Measurements from ENCODE around the gene CBLC. TPM values are rescaled to one million over a fixed set of nuclear protein-coding genes. Genes with fewer than 3 reads are reported as not detected.

Gene CBLC
- total and polyA plus RNA-seq, 2 donors (not counting 1 experiment from before 2014, with no cell fraction given), result not detected

DNA sequence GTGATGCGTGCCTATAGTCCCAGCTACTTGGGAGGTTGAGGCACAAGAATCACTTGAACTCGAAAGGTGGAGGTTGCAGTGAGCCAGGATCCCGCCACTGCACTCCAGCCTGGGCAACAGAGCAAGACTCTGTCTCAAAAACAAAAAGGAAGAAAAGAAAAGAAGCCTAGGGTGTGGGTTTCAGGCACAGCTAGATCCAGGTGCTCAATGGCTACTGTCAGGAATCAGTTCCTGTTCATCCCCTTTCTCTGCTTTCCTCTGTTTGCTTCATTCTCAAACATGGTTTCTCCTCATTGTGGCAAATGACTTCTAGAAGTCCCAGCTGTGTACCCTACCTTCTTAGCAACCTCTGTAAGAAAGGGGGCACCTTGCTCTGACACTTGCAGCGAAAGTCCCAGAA, 5.9 kb downstream of the CBLC start:
- no peaks in the 10 kb centered on the region for H3K9me3 Mint-ChIP-seq (ENCODE audit: insufficient read depth)
- CTCF ChIA-PET, result interaction anchor here (0.6 to 5.6 kb wide), 15 partner anchors 10 to 555 kb away, joined by 3 to 32 read pairs (median 3); no protein-coding TSS in a partner anchor
- Histone ChIP-seq H3K36me3 (replicated peaks in 1 of 2; ENCODE audit: control extremely low read depth in 1 of 2, control insufficient read depth in 1 of 2, extremely low read depth in 1 of 2, insufficient read depth in 2 of 2, low read length in 1 of 2) (no peaks in the 10 kb centered on the region), H4K20me1 (ENCODE audit: control insufficient read depth, insufficient read depth, low read length, poor library complexity, severe bottlenecking) (no peaks in the 10 kb centered on the region), H3K27me3 (replicated peaks in 1 of 4; ENCODE audit: control extremely low read depth in 1 of 4, control insufficient read depth in 3 of 4, insufficient read depth in 4 of 4, low read length in 3 of 4) (peaks cover 0 to 7% (median 0%) of the 10 kb centered on the region in 4 experiments), H2AFZ (ENCODE audit: insufficient read depth, low read depth, low read length, poor library complexity, severe bottlenecking) (no peak overlapping the region), H3K27ac (ENCODE audit: low read length in 2 of 2) (no peak overlapping the region), H3K4me2 (replicated peaks; ENCODE audit: low read depth, low read length, poor library complexity, severe bottlenecking) (no peak overlapping the region), H3K79me2 (ENCODE audit: control insufficient read depth, insufficient read depth, low read length) (no peaks in the 10 kb centered on the region), H3K9me3 (ENCODE audit: control extremely low read depth in 1 of 3, control insufficient read depth in 2 of 3, insufficient read depth in 1 of 3, low read length in 2 of 3) (no peaks in the 10 kb centered on the region), H3K9ac (ENCODE audit: low read length) (no peak overlapping the region), H3K4me3 (ENCODE audit: control extremely low read depth in 1 of 5, extremely low read depth in 1 of 5, insufficient read depth in 1 of 5, low read depth in 2 of 5, low read length in 4 of 5) (no peak overlapping the region), H3K4me1 (ENCODE audit: control insufficient read depth in 2 of 2, insufficient read depth in 2 of 2, low read length in 2 of 2) (peaks cover 0 to 6% of the 10 kb centered on the region in 2 donors)
- TF ChIP-seq EZH2 (IDR thresholded peaks at IDR 0.05; ENCODE audit: borderline replicate concordance, insufficient read depth, low read depth, low read length, poor library complexity, severe bottlenecking), result no peak
- TF ChIP-seq, protein P1, sequence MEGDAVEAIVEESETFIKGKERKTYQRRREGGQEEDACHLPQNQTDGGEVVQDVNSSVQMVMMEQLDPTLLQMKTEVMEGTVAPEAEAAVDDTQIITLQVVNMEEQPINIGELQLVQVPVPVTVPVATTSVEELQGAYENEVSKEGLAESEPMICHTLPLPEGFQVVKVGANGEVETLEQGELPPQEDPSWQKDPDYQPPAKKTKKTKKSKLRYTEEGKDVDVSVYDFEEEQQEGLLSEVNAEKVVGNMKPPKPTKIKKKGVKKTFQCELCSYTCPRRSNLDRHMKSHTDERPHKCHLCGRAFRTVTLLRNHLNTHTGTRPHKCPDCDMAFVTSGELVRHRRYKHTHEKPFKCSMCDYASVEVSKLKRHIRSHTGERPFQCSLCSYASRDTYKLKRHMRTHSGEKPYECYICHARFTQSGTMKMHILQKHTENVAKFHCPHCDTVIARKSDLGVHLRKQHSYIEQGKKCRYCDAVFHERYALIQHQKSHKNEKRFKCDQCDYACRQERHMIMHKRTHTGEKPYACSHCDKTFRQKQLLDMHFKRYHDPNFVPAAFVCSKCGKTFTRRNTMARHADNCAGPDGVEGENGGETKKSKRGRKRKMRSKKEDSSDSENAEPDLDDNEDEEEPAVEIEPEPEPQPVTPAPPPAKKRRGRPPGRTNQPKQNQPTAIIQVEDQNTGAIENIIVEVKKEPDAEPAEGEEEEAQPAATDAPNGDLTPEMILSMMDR (IDR thresholded peaks at IDR 0.05), result no peak
- ATAC-seq (ENCODE audit: low read depth), result no peak
- intact Hi-C loops (cut with micrococcal nuclease), result loop anchor here (10.0 kb wide), 1 partner anchor 551 kb away; no protein-coding TSS in a partner anchor
- peaks cover 5% of the 10 kb centered on the region for H3K4me1 Mint-ChIP-seq
- no peak overlapping the region for H3K4me3 Mint-ChIP-seq
- DNase-seq, result no peak
- POLR2A ChIA-PET, result no interaction called here
- H3K27me3 Mint-ChIP-seq, result peaks cover 17% of the 10 kb centered on the region
- WGBS (ENCODE audit: insufficient coverage), result 94% methylated on average over 4 of the region's 4 CpGs
- no peak overlapping the region for H3K27ac Mint-ChIP-seq

DNA sequence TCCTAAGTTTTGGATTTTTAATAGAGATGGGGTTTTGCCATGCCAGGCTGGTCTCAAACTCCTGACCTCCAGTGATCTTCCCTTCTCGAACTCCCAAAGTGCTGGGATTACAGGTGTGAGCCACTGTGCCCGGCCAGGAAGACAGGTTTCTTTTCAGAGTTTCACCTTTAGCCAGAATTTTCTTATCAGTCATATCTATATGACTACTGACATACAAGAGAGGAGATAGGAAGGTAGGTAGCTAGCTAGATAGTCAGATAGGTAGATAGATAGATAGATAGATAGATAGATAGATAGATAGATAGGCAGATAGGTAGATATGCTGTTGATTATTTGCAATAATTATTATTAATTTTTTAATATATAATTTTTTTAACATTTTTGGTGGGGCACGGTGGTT, 7.6 kb downstream of the CBLC start:
- TF ChIP-seq, protein P1 (IDR thresholded peaks at IDR 0.05), result no peak
- no peak for TF ChIP-seq EZH2 (IDR thresholded peaks at IDR 0.05; ENCODE audit: borderline replicate concordance, insufficient read depth, low read depth, low read length, poor library complexity, severe bottlenecking)
- Mint-ChIP-seq H3K4me1 (peaks cover 5% of the 10 kb centered on the region), H3K9me3 (ENCODE audit: insufficient read depth) (no peaks in the 10 kb centered on the region), H3K27ac (no peak overlapping the region), H3K4me3 (no peak overlapping the region), H3K27me3 (peaks cover 16% of the 10 kb centered on the region)
- Histone ChIP-seq H4K20me1 (ENCODE audit: control insufficient read depth, insufficient read depth, low read length, poor library complexity, severe bottlenecking) (no peaks in the 10 kb centered on the region), H3K36me3 (replicated peaks in 1 of 2; ENCODE audit: control extremely low read depth in 1 of 2, control insufficient read depth in 1 of 2, extremely low read depth in 1 of 2, insufficient read depth in 2 of 2, low read length in 1 of 2) (no peaks in the 10 kb centered on the region), H2AFZ (ENCODE audit: insufficient read depth, low read depth, low read length, poor library complexity, severe bottlenecking) (no peak overlapping the region), H3K79me2 (ENCODE audit: control insufficient read depth, insufficient read depth, low read length) (no peaks in the 10 kb centered on the region), H3K4me3 (ENCODE audit: control extremely low read depth in 1 of 5, extremely low read depth in 1 of 5, insufficient read depth in 1 of 5, low read depth in 2 of 5, low read length in 4 of 5) (no peak overlapping the region), H3K27me3 (replicated peaks in 1 of 4; ENCODE audit: control extremely low read depth in 1 of 4, control insufficient read depth in 3 of 4, insufficient read depth in 4 of 4, low read length in 3 of 4) (no peaks in the 10 kb centered on the region), H3K27ac (ENCODE audit: low read length in 2 of 2) (no peak overlapping the region), H3K4me1 (ENCODE audit: control insufficient read depth in 2 of 2, insufficient read depth in 2 of 2, low read length in 2 of 2) (peaks cover 0 to 6% of the 10 kb centered on the region in 2 donors), H3K4me2 (replicated peaks; ENCODE audit: low read depth, low read length, poor library complexity, severe bottlenecking) (no peak overlapping the region), H3K9ac (ENCODE audit: low read length) (no peak overlapping the region), H3K9me3 (ENCODE audit: control extremely low read depth in 1 of 3, control insufficient read depth in 2 of 3, insufficient read depth in 1 of 3, low read length in 2 of 3) (no peaks in the 10 kb centered on the region)
- DNase-seq, result no peak
- ATAC-seq (ENCODE audit: low read depth), result no peak
- intact Hi-C loops (cut with micrococcal nuclease), result loop anchor here (10.0 kb wide), 1 partner anchor 550 kb away; no protein-coding TSS in a partner anchor
- POLR2A ChIA-PET, result no interaction called here
- WGBS (ENCODE audit: insufficient coverage), result 100% methylated on average over 1 of the region's 3 CpGs
- CTCF ChIA-PET, result interaction anchor here (1.1 to 5.6 kb wide), 4 partner anchors 14 to 463 kb away, joined by 3 to 32 read pairs (median 15); no protein-coding TSS in a partner anchor

All from B cell (primary cell).